Fibroblast of lung (primary cell): ENCODE data around the gene AGBL1.

Experiments
- CTCF ChIP-seq, 2 donors: IDR thresholded peaks in 1 of 2; conservative IDR thresholded peaks in 1 of 2; 1 replicate in 1 of 2; 2 replicates in 1 of 2; pipeline ENCODE4 v1.5.1; 2011 to 2012; ENCODE audit warnings: low read length in 2 of 2, control low read depth in 1 of 2, inconsistent platforms in 1 of 2, low read depth in 1 of 2, mild to moderate bottlenecking in 1 of 2
- EZH2 ChIP-seq: IDR thresholded peaks from 2 replicates; pipeline ENCODE4 v1.5.1; 2012; ENCODE audit warnings: low read length, control low read depth, mild to moderate bottlenecking; ENCODE audit errors: missing control alignments

GRCh38 chr15:86905625-86906256 is 826.1 kb downstream of the AGBL1 start:
- TF ChIP-seq CTCF (conservative IDR thresholded peaks at IDR 0.05 in 1 of 2, IDR thresholded peaks at IDR 0.05 in 1 of 2; ENCODE audit: low read depth in 1 of 2, low read length in 2 of 2) (no peak), EZH2 (no peak)
